HCT116 (cell line): ENCODE measurements around the gene LMOD1.

Source experiments
- CTCF ChIP-seq, 3 experiments: fragments of 200-600 bp in 1 of 3; sonication (generic) in 1 of 3; IDR thresholded peaks in 2 of 3; conservative IDR thresholded peaks in 1 of 3; 2 replicates each; pipeline ENCODE4 v1.5.1; 2012 to 2017; ENCODE audit warnings: low read depth in 2 of 3, low read length in 2 of 3, antibody characterized with exemption in 1 of 3, borderline replicate concordance in 1 of 3, control low read depth in 1 of 3, mild to moderate bottlenecking in 1 of 3, mixed read lengths in 1 of 3, mixed run types in 1 of 3, moderate library complexity in 1 of 3; ENCODE audit not compliant: insufficient read depth in 1 of 3
- ELF1 ChIP-seq: IDR thresholded peaks from 2 replicates; pipeline ENCODE4 v1.6.1; 2012; ENCODE audit warnings: low read depth, borderline replicate concordance
- EZH2 ChIP-seq: fragments of 200-600 bp; sonication (generic); IDR thresholded peaks from 2 replicates; pipeline ENCODE4 v1.6.1; 2017; ENCODE audit warnings: antibody characterized with exemption, mixed run types
- FOSL1 ChIP-seq: IDR thresholded peaks from 2 replicates; pipeline ENCODE4 v1.6.1; 2012; ENCODE audit warnings: low read depth
- JUND ChIP-seq: IDR thresholded peaks from 2 replicates; pipeline ENCODE4 v1.6.1; 2012
- RAD21 ChIP-seq: IDR thresholded peaks from 2 replicates; pipeline ENCODE4 v1.6.1; 2012; ENCODE audit warnings: low read depth, mild to moderate bottlenecking
- TCF7L2 ChIP-seq: IDR thresholded peaks from 2 replicates; pipeline ENCODE4 v1.7.0; 2011; ENCODE audit warnings: borderline replicate concordance, inconsistent platforms; ENCODE audit not compliant: insufficient read depth, insufficient read length; ENCODE audit errors: extremely low read depth
- YY1 ChIP-seq: IDR thresholded peaks from 2 replicates; pipeline ENCODE4 v1.6.1; 2011; ENCODE audit warnings: low read length, low read depth, moderate library complexity, mild to moderate bottlenecking; ENCODE audit not compliant: insufficient replicate concordance; ENCODE audit errors: extremely low read depth

- TF ChIP-seq CTCF (IDR thresholded peaks at IDR 0.05 in 2 of 3, conservative IDR thresholded peaks at IDR 0.05 in 1 of 3; ENCODE audit: borderline replicate concordance in 1 of 3, insufficient read depth in 1 of 3, low read depth in 2 of 3, low read length in 2 of 3) (no peak), EZH2 (no peak), JUND (no peak), FOSL1 (no peak), YY1 (no peak), ELF1 (no peak), TCF7L2 (no peak), RAD21 (no peak)
These were observed 43.2 kb downstream of the LMOD1 start for GRCh38 chr1:201903135-201903534.
